Mesodermal cell (in vitro differentiated cells): Measurements from ENCODE around the gene COL6A3.

Source experiments
- H3K27ac ChIP-seq: 2 replicates; pipeline ENCODE4 v1.7.0; 2013; ENCODE audit warnings: mild to moderate bottlenecking, low read depth, low read length, moderate library complexity; ENCODE audit not compliant: severe bottlenecking
- H3K36me3 ChIP-seq: 2 replicates; pipeline ENCODE4 v1.7.1; 2013; ENCODE audit warnings: mild to moderate bottlenecking, low read length, moderate library complexity; ENCODE audit not compliant: control insufficient read depth, insufficient read depth
- H3K4me1 ChIP-seq: one replicate; pipeline ENCODE4 v1.7.1; 2013; ENCODE audit warnings: mild to moderate bottlenecking, low read length; ENCODE audit not compliant: insufficient read depth, control insufficient read depth, poor library complexity, severe bottlenecking
- H3K4me3 ChIP-seq: 2 replicates; pipeline ENCODE4 v1.7.0; 2013; ENCODE audit warnings: low read length, control low read depth, mild to moderate bottlenecking; ENCODE audit not compliant: insufficient read depth, poor library complexity, severe bottlenecking; ENCODE audit errors: extremely low read depth
- H3K9me3 ChIP-seq: 2 replicates; pipeline ENCODE4 v1.7.1; 2013; ENCODE audit warnings: mild to moderate bottlenecking, low read length, moderate library complexity; ENCODE audit not compliant: control insufficient read depth
- WGBS, 2 experiments: methylation state at CpG; one replicate each; pipeline ENCODE4 v1.1.5; 2013; ENCODE audit warnings: missing lambda C conversion rate in 2 of 2; ENCODE audit not compliant: insufficient coverage in 2 of 2; 5-methylcytosine and 5-hydroxymethylcytosine counted together

COL6A3 gene

DNA sequence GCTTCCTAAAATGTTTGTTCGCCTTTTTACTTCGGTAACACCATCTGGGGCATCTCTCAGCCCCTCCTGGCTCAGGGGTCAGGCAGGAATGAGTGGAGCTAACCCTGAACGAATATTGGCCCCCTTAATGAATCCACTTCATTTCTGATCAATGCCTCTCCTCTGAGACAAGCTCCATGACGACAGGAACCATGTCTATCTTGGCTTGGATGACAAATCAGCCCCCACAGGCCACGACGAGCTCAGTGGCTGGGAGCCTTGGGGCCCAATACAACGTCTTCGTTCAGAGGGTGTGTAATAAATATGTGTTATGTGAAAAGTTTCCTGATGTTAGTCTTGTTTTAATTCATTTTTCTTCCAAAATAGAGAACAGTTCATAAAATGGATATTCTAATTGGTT lies 133.0 kb downstream of the COL6A3 start:
- H3K9me3 ChIP-seq = peaks cover 13% of the 10 kb centered on the region
- peaks cover 4% of the 10 kb centered on the region for H3K4me1 ChIP-seq
- no peak overlapping the region for H3K27ac ChIP-seq
- H3K36me3 ChIP-seq = no peaks in the 10 kb centered on the region
- 82 to 91% methylated on average over 4 to 6 of the region's 8 CpGs for WGBS, 2 experiments
- no peak overlapping the region for H3K4me3 ChIP-seq

DNA sequence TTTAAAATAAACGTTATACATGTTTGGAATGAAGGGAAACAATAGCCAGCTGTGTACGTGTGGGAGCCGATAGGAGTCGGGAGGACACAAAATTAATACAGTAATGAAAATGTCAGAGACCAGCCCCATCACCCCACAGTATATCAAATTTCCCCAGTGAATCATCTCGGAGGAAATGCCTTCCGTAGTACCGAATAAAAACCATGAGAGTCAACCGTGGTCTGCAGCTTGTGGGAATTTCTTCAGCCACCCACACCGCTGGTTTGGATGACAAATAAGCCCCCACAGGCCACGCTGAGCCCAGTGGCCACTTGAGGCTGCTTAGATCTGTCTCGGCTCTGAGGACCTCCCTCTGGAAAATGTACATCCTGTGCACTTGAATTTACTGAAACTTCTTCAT lies 133.7 kb downstream of the COL6A3 start:
- 92 to 96% methylated on average over 8 of the region's 11 CpGs for WGBS, 2 experiments
- Histone ChIP-seq H3K36me3 (no peaks in the 10 kb centered on the region), H3K27ac (no peak overlapping the region), H3K4me3 (no peak overlapping the region), H3K4me1 (peaks cover 4% of the 10 kb centered on the region), H3K9me3 (peaks cover 13% of the 10 kb centered on the region)

DNA sequence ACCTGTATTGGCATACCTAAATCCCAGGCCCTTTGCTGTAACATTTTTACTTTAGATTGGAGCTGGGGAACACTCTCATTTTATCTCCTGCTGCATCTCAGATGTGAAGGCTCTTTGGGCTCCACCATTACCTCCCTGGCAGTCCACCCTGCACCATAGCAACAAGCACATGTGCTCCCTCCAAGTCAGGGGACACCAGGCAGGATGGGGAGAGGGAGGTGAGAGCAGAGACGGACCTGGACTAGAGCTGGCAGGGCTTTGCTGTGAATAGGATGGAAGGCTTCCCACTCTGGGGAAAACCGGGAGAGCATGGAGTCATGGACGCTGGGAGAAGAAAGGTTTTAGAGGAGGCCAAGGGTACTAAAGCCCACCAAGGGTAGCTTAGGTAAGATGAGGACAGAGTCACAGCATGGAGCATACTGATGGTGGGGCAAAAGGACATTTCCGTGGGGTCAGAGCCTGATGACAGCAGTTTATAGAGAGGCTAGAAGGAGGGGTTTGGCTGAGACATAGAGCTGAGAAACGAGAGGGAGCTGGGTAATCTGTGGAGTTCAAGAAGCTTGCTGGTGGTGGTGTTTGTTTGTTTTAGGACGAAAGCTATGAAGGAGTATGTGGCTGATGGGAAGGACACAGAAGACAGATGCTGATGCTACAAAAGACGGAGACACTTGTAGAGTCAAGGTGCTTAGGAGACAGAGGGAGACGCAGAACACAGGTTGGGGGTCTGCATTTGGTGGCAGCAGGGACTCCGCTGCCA lies 134.8 kb downstream of the COL6A3 start:
- peaks cover 4% of the 10 kb centered on the region for H3K4me1 ChIP-seq
- no peaks in the 10 kb centered on the region for H3K36me3 ChIP-seq
- no peak overlapping the region for H3K27ac ChIP-seq
- peaks cover 13% of the 10 kb centered on the region for H3K9me3 ChIP-seq
- 92% methylated on average over 8 to 9 of the region's 9 CpGs for WGBS, 2 experiments
- H3K4me3 ChIP-seq = no peak overlapping the region

DNA sequence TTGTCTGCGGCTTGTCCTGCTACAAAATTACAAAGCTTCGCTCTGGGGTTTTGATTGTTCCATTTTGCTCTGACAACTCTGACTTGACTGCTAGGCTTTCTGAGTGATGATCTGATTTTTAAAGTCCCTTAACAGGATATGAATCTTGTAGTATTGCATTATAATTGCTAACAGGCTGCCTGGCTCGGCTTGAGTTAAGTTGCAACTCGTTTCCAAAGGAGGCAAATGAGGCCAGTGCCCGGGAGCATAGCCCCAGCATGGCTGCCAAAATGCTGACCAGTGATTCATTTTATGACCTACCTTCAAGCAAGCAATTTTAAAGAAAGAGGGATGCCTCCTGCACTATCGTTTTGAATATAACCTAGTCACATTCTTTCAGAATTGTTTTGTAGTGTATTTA lies 135.4 kb downstream of the COL6A3 start:
- Histone ChIP-seq H3K4me3 (no peak overlapping the region), H3K9me3 (peaks cover 13% of the 10 kb centered on the region), H3K27ac (peak overlapping the region; percentile 29), H3K4me1 (peaks cover 4% of the 10 kb centered on the region), H3K36me3 (no peaks in the 10 kb centered on the region)
- WGBS, 2 experiments = 80 to 94% methylated on average over 4 to 5 of the region's 6 CpGs

DNA sequence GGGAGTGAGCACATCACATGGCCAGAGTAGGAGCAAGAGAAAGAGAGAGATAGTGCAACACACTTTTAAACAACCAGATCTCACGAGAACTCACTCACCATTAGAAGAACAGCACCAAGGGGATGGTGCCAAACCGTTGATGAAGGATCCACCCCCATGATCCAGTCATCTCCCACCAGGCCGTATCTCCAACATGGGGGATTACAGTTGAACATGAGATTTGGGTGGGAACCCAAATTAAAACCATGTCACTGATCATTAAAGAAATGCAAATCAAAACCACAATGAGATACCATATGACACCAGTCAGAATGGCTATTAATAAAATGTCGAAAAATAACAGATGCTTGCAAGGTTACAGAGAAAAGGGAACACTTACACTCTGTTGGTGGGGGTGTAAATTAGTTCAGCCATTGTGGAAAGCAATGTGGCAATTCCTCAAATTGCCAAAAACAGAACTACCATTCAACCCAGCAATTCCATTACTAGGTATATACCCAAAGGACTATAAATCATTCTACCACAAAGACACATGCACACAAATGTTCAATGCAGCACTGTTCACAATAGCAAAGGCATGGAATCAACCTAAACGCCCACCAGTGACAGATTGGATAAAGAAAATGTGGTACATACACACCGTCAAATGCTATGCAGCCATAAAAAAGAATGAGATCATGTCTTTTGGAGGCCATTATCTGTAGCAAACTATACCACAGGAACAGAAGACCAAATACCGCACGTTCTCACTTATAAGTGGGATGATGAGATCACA lies 137.1 kb downstream of the COL6A3 start:
- Histone ChIP-seq H3K4me1 (peaks cover 4% of the 10 kb centered on the region), H3K4me3 (no peak overlapping the region)
- WGBS, 2 experiments = 86 to 88% methylated on average over 2 of the region's 8 CpGs

More for the DNA sequence above, 137.1 kb downstream of the COL6A3 start:
- Histone ChIP-seq H3K36me3 (no peaks in the 10 kb centered on the region), H3K27ac (no peak overlapping the region), H3K9me3 (peaks cover 13% of the 10 kb centered on the region)
